Measurements from ENCODE around the gene SIRT2. TPM values are rescaled to one million over a fixed set of nuclear protein-coding genes. Genes with fewer than 3 reads are reported as not detected.

SIRT2 gene
- polyA plus RNA-seq (2011; rRNA removed) = 45.5 and 61.3 TPM in 2 replicates
- 31.4 and 36.2 TPM in 2 replicates for polyA minus RNA-seq (2011; rRNA and poly(A)+ RNA removed)

DNA sequence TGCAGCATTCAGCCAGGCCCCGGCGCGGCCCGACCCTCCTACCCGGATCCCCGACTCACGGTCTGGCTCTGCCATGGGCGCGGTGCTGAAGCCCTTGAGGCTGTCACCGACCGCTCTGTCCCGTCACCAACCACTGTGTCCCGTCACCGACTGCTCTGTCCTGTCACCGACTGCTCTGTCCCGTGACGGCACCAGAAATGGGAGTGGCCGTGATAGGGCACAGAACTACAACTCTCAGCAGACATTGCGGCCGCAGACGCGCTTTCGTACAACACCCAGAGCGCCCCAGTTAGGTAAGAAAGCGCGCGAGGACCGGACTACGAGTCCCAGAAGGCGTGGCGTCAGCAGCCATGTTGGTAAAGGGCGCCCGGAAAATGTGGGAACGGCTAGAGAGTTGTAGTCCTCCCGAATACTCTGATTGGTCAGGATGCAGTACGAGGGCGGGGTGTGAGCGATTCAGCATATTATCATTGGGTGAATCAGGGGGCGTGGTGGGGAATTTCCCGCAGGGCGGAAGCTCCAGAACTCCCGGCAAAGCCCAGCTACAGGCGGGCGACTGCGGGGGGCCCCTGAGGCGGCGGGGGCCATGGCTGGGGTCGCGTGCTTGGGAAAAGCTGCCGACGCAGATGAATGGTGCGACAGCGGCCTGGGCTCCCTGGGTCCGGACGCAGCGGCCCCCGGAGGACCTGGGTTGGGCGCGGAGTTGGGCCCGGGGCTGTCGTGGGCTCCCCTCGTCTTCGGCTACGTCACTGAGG is at the start of gene SIRT2, which contains the start of gene NFKBIB:
TSS of gene SIRT2 (minus strand) at position 172 of the 755 bp plus-strand sequence. CDS start at position 75, 97 bp downstream.
TSS of gene NFKBIB (plus strand) at position 523 of the 755 bp plus-strand sequence. CDS start at position 587, 64 bp downstream.
- no peaks in the 10 kb centered on the region; the same call in 1 of the 2 replicates for H3K9me3 ChIP-seq (ENCODE audit: control insufficient read depth, insufficient read depth, low read length)
- ChIA-PET CTCF (interaction anchor here (0.6 to 2.5 kb wide), 5 partner anchors 12 to 265 kb away, joined by 3 to 23 read pairs (median 4); partner anchors contain the start of genes MRPS12 and SARS2), POLR2A (interaction anchor here (0.7 to 1.6 kb wide), 9 partner anchors 17 to 282 kb away, joined by 3 to 6 read pairs (median 4); partner anchors contain the start of genes ACTN4, MAP4K1, MRPS12 and SARS2)
- peak within 1 kb of the TSS; percentile 97 for H3K4me3 ChIP-seq (ENCODE audit: low read depth, low read length)
- H3K27me3 ChIP-seq (ENCODE audit: control insufficient read depth, insufficient read depth, low read length) = no peaks in the 10 kb centered on the region
- peak within 1 kb of the TSS; percentile 82 for H3K27ac ChIP-seq (ENCODE audit: low read depth, low read length)
- DNase-seq (ENCODE audit: low read depth, low spot score) = peak; percentile 98
- TF ChIP-seq, protein P1, sequence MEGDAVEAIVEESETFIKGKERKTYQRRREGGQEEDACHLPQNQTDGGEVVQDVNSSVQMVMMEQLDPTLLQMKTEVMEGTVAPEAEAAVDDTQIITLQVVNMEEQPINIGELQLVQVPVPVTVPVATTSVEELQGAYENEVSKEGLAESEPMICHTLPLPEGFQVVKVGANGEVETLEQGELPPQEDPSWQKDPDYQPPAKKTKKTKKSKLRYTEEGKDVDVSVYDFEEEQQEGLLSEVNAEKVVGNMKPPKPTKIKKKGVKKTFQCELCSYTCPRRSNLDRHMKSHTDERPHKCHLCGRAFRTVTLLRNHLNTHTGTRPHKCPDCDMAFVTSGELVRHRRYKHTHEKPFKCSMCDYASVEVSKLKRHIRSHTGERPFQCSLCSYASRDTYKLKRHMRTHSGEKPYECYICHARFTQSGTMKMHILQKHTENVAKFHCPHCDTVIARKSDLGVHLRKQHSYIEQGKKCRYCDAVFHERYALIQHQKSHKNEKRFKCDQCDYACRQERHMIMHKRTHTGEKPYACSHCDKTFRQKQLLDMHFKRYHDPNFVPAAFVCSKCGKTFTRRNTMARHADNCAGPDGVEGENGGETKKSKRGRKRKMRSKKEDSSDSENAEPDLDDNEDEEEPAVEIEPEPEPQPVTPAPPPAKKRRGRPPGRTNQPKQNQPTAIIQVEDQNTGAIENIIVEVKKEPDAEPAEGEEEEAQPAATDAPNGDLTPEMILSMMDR (IDR thresholded peaks at IDR 0.05; ENCODE audit: low read depth, low read length) = no peak

DNA sequence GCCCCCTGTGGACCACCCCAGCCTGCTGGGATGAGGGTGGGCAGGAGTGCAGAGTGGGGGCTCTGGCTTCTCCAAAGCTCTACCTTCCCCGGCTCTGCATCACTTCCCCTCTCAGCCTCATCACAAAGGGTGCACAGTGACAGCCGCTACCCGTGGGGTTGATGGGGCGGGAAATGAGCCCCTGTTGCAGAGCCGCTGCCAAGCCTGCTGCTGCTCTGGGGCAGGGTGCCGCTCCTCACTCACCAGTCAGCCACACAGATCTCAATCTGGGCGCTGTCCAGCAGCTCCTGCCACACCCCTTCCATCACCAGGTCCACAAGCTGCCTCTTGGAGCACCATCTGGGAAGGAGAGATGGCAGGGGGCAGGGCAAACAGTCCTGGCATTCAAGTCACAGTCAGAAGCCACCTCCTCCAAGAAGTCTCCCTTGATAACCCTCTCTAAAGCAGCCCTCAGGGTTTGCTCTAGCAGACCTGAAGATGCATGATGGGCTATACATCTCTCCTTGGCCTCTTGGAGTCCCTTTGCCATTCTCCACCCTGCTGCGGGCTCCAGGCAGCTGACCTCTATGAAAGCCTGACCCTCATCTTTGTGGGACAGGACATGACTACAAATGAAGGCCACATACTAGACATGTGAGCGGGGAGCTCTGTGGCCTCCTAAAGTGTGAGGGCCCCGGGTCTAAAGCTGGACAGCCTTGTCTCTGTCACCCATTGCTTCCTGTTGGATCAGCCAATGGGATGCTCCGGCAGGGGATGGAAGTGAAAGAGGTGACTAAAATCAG is 47.0 kb upstream of the SIRT2 start:
- DNase-seq (ENCODE audit: low read depth, low spot score) = no peak
- Histone ChIP-seq H3K4me3 (ENCODE audit: low read depth, low read length) (no peak overlapping the region), H3K27ac (ENCODE audit: low read depth, low read length) (no peak overlapping the region), H3K9me3 (ENCODE audit: control insufficient read depth, insufficient read depth, low read length) (no peaks in the 10 kb centered on the region; the same call in 1 of the 2 replicates), H3K27me3 (ENCODE audit: control insufficient read depth, insufficient read depth, low read length) (no peaks in the 10 kb centered on the region)
- TF ChIP-seq, protein P1 (IDR thresholded peaks at IDR 0.05; ENCODE audit: low read depth, low read length) = no peak
- CTCF ChIA-PET = interaction anchor here (1.0 kb wide), 2 partner anchors 13 to 16 kb away, joined by 3 to 4 read pairs; partner anchors contain the start of genes MRPS12 and SARS2
- POLR2A ChIA-PET = no interaction called here

DNA sequence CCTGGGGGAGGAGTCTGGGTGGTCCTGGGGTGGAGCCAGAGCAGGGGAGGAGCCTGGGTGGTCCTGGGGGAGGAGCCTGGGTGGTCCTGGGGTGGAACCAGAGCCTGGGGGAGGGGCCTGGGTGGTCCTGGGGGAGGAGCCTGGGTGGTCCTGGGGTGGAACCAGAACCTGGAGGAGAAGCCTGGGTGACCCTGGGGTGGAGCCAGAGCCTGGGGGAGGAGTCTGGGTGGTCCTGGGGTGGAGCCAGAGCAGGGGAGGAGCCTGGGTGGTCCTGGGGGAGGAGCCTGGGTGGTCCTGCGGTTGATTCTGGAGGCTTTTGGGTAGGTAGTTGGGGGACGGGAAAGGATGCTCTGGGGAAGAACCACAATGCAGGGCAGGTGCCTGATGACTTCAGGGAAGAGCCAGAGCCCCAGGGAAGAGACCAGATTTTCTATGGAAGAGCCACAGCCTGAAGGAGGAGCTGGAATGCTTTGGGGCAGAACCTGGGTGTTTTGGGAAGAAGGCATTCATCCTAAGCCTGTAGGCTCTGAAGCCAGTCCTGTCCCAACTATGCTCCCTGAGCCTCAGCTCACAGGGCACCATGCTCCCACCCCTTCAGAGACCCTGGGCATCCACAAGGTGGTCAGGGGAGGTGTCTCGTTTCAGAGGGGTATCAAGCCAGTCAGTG is 46.3 kb upstream of the SIRT2 start:
- H3K4me3 ChIP-seq (ENCODE audit: low read depth, low read length) = no peak overlapping the region
- H3K27ac ChIP-seq (ENCODE audit: low read depth, low read length) = no peak overlapping the region
- no peak for DNase-seq (ENCODE audit: low read depth, low spot score)
- TF ChIP-seq, protein P1 (IDR thresholded peaks at IDR 0.05; ENCODE audit: low read depth, low read length) = no peak
- ChIA-PET POLR2A (no interaction called here), CTCF (interaction anchor here (1.4 kb wide), 1 partner anchor 15 kb away, joined by 3 read pairs; the partner anchor contains the start of genes MRPS12 and SARS2)
- H3K9me3 ChIP-seq (ENCODE audit: control insufficient read depth, insufficient read depth, low read length) = no peaks in the 10 kb centered on the region; the same call in 1 of the 2 replicates
- H3K27me3 ChIP-seq (ENCODE audit: control insufficient read depth, insufficient read depth, low read length) = no peaks in the 10 kb centered on the region

DNA sequence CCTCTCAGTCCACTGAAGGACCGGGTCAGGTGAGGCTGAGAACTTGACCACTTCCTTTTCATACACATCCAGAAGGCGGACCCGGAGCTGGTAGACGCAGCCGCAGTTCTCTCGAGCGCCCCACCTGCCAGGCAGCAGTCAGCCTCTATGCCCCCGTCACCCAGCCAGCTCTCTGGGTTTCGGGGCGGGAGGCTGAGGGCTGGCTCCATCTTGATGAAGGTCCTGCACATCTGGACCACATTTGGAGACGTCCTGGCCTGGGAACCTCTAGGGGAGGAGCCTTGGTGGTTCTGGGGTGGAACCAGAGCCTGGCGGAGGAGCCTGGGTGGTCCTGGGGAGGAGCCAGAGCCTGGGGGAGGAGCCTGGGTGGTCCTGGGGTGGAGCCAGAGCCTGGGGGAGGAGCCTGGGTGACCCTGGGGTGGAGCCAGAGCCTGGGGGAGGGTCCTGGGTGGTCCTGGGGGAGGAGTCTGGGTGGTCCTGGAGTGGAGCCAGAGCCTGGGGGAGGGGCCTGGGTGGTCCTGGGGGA is 45.6 kb upstream of the SIRT2 start:
- no peak overlapping the region for H3K27ac ChIP-seq (ENCODE audit: low read depth, low read length)
- H3K9me3 ChIP-seq (ENCODE audit: control insufficient read depth, insufficient read depth, low read length) = no peaks in the 10 kb centered on the region; the same call in 1 of the 2 replicates
- H3K4me3 ChIP-seq (ENCODE audit: low read depth, low read length) = no peak overlapping the region
- POLR2A ChIA-PET = no interaction called here
- H3K27me3 ChIP-seq (ENCODE audit: control insufficient read depth, insufficient read depth, low read length) = no peaks in the 10 kb centered on the region
- CTCF ChIA-PET = interaction anchor here (1.4 kb wide), 1 partner anchor 15 kb away, joined by 3 read pairs; the partner anchor contains the start of genes MRPS12 and SARS2
- no peak for DNase-seq (ENCODE audit: low read depth, low spot score)
- TF ChIP-seq, protein P1 (IDR thresholded peaks at IDR 0.05; ENCODE audit: low read depth, low read length) = no peak

Data from AG04450 (cell line).